Measurements from ENCODE around the gene DTX3. TPM values are rescaled to one million over a fixed set of nuclear protein-coding genes. Genes with fewer than 3 reads are reported as not detected.

DTX3 gene
- total RNA-seq, 1 donor from 2014 or later, result 99.6 TPM

DNA sequence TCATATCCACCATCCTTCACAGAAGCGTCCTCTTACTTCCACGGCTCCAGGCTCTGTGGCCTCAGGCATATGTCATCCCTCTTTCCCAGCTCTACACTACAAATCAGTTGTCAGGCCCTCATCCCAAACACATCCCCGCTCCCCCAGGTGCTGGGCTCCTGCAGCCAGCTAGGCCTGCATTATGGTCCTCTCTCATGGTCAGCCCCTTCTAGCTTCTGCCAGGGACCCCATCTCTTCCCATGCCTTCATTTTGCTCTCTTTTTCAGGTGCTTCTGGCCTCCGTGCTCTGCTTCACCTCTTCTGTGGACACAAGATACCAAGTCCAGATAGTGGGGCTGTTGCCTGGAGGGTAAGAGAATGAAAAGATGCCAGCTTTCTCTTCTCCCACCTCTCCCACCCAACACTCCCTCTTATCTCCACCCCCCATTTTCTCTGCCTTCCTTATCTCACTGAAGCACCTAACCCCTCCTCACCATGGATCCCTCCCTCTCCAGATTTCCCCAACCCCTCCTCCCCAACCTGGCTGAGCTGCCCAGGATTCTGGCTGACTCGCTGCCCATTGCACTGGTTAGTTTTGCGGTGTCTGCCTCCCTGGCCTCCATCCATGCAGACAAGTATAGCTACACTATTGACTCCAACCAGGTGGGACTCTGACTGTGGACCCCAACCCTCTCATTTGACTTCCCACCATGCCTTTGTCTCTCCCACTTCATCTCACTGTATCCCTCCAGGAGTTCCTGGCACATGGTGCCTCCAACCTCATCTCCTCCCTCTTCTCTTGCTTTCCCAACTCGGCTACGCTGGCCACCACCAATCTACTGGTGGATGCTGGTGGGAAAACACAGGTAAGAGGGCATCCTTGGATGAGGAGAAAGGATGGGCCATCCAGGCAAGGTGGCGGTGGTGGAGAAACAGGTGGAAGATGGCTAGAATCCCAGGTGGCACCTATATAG, 17.9 kb downstream of the DTX3 start:
- H3K36me3 Mint-ChIP-seq (ENCODE audit: unreplicated experiment), result peaks cover 15% of the 10 kb centered on the region
- TF ChIP-seq, protein P1, sequence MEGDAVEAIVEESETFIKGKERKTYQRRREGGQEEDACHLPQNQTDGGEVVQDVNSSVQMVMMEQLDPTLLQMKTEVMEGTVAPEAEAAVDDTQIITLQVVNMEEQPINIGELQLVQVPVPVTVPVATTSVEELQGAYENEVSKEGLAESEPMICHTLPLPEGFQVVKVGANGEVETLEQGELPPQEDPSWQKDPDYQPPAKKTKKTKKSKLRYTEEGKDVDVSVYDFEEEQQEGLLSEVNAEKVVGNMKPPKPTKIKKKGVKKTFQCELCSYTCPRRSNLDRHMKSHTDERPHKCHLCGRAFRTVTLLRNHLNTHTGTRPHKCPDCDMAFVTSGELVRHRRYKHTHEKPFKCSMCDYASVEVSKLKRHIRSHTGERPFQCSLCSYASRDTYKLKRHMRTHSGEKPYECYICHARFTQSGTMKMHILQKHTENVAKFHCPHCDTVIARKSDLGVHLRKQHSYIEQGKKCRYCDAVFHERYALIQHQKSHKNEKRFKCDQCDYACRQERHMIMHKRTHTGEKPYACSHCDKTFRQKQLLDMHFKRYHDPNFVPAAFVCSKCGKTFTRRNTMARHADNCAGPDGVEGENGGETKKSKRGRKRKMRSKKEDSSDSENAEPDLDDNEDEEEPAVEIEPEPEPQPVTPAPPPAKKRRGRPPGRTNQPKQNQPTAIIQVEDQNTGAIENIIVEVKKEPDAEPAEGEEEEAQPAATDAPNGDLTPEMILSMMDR (IDR thresholded peaks at IDR 0.05; ENCODE audit: partially characterized antibody, unreplicated experiment), result no peak

DNA sequence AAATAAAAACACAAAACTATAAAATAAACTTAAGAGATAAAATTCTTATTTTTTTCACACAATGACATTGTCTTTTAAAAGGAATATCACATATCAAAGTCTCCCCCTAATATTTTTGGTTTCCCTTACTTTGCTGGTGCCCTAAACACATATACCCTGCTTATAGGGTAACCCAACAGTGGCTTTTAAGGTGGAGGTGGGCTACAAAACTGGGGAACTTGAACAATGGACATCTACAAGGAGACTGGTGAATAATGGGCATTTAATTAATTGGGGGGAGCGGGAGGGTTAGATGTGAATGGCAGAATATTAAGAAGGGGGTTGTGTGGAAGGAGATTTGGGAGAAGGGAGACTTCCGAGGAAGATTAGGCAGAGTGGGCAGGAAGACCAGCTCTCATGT, 18.8 kb downstream of the DTX3 start:
- Mint-ChIP-seq H3K36me3 (ENCODE audit: unreplicated experiment) (peaks cover 12% of the 10 kb centered on the region), H3K4me1 (ENCODE audit: low read depth, unreplicated experiment) (peaks cover 31% of the 10 kb centered on the region), H3K9me3 (ENCODE audit: unreplicated experiment) (peaks cover 19% of the 10 kb centered on the region), H3K27ac (ENCODE audit: unreplicated experiment) (no peak overlapping the region), H3K4me3 (ENCODE audit: unreplicated experiment) (no peak overlapping the region), H3K27me3 (ENCODE audit: unreplicated experiment) (peaks cover 58% of the 10 kb centered on the region)
- TF ChIP-seq, protein P1 (IDR thresholded peaks at IDR 0.05; ENCODE audit: partially characterized antibody, unreplicated experiment), result no peak
- no peak for DNase-seq

More for the DNA sequence above, 17.9 kb downstream of the DTX3 start:
- peak overlapping the region; percentile 44 for H3K27ac Mint-ChIP-seq (ENCODE audit: unreplicated experiment)
- H3K4me1 Mint-ChIP-seq (ENCODE audit: low read depth, unreplicated experiment), result peaks cover 30% of the 10 kb centered on the region
- peak overlapping the region; percentile 84 for H3K4me3 Mint-ChIP-seq (ENCODE audit: unreplicated experiment)
- H3K27me3 Mint-ChIP-seq (ENCODE audit: unreplicated experiment), result peaks cover 53% of the 10 kb centered on the region
- DNase-seq, result no peak
- peaks cover 19% of the 10 kb centered on the region for H3K9me3 Mint-ChIP-seq (ENCODE audit: unreplicated experiment)

DNA sequence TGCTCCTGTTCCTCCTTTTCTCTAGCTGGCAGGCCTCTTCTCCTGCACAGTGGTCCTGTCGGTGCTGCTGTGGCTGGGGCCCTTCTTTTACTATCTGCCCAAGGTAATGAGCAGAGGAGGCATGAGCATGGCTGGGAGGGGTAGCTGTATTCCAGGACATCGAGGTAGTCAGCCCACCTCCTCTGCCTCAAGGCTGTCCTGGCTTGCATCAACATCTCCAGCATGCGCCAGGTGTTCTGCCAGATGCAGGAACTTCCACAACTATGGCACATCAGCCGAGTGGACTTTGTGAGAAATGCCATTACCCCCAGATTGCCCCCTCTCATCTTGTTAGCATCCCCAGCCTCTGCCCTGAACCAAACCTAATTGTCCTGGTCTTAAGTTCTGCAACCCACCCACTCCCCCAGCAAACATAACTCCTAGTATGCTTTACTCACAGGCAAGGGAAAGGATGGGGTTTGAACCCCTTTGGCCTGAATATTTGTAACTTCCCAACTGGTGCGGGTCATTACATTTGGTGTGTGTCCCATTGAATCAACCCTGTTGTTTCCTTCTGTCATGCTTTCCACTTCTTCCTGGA, 19.3 kb downstream of the DTX3 start:
- Mint-ChIP-seq H3K4me1 (ENCODE audit: low read depth, unreplicated experiment) (peaks cover 30% of the 10 kb centered on the region), H3K36me3 (ENCODE audit: unreplicated experiment) (peaks cover 12% of the 10 kb centered on the region), H3K27ac (ENCODE audit: unreplicated experiment) (no peak overlapping the region), H3K27me3 (ENCODE audit: unreplicated experiment) (peaks cover 54% of the 10 kb centered on the region), H3K9me3 (ENCODE audit: unreplicated experiment) (peaks cover 19% of the 10 kb centered on the region), H3K4me3 (ENCODE audit: unreplicated experiment) (no peak overlapping the region)
- TF ChIP-seq, protein P1 (IDR thresholded peaks at IDR 0.05; ENCODE audit: partially characterized antibody, unreplicated experiment), result no peak
- DNase-seq, result no peak

DNA sequence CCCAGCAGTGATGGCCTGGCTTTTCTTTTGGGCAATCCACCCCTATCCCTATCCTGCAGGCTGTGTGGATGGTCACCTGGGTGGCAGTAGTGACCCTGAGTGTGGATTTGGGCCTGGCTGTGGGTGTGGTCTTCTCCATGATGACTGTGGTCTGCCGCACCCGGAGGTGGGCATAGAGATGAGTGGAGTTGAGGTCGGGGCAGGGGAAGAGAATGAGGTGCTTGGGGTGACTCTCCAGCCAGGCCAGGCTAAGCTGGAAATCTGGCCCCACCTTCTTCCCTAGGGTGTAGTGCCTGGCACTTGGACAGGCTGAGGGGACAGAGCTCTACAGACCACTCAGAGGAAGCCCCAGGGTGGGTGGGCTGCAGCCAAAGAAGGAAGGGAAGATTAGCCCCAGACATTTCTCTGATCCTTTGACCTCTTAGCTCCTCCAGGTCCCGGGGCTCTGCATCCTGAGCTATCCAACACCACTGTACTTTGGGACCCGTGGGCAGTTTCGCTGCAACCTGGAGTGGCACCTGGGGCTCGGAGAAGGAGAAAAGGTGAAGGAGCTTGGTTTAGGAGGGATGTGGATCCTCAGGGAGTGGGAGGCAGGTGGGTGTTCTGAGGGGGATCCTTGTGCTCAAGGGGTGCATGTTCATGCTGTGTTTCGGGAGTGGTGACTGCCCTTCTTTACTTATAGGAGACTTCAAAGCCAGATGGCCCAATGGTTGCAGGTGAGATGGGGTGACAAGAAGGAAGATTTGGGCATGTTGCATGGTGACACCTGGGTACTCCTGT, 20.0 kb downstream of the DTX3 start:
- Mint-ChIP-seq H3K4me1 (ENCODE audit: low read depth, unreplicated experiment) (peaks cover 29% of the 10 kb centered on the region), H3K36me3 (ENCODE audit: unreplicated experiment) (peaks cover 16% of the 10 kb centered on the region), H3K27ac (ENCODE audit: unreplicated experiment) (no peak overlapping the region), H3K9me3 (ENCODE audit: unreplicated experiment) (peaks cover 24% of the 10 kb centered on the region), H3K4me3 (ENCODE audit: unreplicated experiment) (no peak overlapping the region), H3K27me3 (ENCODE audit: unreplicated experiment) (peaks cover 55% of the 10 kb centered on the region)
- no peak for DNase-seq
- TF ChIP-seq, protein P1 (IDR thresholded peaks at IDR 0.05; ENCODE audit: partially characterized antibody, unreplicated experiment), result no peak

All from glutamatergic neuron (in vitro differentiated cells).